Cerebellar cortex (tissue), 1 donor: Measurements from ENCODE around the gene TMEM256.

Experiments
- DNase-seq: peaks from one replicate; pipeline ENCODE4 v3.0.0-alpha.2; 2015; ENCODE audit warnings: low spot score

Gene TMEM256

DNA sequence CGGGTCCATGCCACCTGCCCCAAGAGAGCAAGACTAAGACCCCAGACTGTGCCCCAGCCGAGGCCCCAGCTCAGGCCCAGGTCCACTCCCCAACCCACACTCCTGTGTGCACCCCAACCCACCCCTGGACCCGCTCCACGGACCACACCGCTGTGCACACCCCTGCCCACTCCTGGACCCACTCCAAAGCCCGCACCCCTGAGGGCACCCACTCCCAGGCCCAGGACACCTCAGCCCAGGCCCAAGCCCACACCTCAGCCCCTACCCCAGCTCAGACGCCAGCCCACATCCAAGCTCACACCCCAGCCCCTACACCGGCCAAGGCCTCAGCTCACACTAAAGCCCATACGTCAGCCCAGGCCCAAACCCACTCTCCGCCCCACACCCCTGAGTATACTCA, 25.8 kb upstream of the TMEM256 start:
- DNase-seq: no peak

DNA sequence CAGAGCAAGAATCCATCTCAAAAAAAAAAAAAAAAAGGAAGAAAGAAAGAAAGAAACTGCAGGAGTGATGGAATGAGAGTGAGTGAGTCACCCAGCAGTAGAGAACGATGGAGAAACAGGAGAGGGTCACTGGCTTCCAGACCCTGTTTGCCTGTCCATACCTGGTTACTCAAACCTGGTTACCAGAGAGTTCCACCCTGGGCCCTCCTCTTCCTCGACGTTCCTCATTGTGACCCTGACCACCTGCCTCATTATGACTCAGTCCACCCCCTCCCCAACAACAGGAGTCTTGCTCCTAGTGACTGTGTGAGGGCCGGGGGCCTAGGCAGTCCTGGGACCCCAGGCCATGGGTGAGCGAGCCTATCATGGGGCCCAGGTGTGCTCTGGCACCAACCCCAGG, 24.7 kb upstream of the TMEM256 start, which contains the start of gene SPEM3:
TSS of gene SPEM3 (plus strand) at position 301 of the 400 bp plus-strand sequence. CDS start at position 347, 46 bp downstream.
- DNase-seq: no peak

DNA sequence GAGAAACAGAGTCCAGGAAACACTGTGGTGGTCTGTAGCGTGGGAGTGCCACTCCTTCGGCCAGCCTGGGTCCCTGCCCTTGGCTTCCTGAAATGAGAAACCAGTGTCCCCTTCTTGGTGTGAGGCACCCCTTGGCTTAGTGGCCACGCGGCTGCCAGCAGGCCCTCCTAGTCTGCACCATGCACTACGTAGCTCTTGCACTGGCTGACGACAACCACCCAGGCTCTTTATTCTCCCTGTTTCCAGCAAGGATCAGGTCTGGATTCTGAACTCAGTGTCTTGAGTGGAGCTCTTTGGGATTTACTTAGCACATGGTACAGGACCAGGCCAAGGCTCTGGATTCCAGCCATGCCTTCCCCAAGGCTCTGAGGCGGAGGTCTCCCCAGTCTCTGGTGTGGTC, 23.7 kb upstream of the TMEM256 start:
- no peak for DNase-seq

DNA sequence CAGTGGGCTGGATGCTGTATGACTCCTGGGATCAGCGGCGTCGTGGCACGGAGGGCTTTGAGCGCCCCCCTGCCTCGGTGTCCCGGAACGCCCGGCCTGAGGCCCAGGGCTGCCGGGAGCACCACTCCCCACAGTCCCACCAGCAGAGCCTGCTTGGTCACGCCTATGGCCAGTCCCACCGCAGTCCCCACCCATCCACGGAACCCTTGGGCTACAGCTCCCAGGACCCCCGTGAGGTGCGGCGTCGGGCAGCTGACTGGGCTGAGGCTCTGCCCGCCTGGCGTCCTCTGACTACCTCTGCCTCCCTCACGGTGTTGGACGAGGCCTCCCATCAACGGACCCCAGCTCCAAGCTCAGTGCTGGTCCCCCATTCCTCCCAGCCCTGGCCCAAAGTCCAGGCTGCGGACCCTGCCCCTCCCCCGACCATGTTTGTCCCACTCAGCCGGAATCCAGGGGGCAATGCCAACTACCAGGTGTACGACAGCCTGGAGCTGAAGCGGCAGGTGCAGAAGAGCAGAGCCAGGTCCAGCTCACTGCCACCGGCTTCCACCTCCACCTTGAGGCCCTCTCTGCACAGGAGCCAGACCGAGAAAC, 23.1 kb upstream of the TMEM256 start:
- DNase-seq: no peak

DNA sequence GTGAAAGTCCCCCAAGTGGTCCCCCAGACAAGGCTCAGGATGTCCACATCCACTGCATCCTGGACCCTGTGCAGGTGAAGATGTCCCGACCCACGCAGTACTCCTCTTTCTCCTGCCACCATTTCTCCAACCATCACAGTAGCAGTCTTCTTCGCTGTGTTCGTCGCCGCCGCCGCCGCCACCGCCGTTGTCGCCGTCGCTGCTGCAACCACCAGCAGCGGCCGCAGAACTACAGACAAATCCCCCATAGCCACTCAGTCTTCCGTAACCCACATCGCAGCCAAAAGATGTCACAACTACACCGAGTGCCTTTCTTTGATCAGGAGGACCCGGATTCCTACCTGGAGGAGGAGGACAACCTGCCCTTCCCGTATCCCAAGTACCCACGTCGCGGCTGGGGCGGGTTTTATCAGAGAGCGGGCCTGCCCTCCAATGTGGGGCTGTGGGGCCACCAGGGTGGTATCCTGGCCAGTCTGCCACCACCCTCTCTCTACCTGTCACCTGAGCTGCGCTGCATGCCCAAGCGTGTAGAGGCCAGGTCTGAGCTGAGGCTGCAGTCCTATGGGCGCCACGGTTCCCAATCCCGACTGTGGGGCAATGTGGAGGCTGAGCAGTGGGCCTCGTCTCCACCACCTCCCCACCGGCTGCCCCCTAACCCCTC, 22.4 kb upstream of the TMEM256 start:
- DNase-seq: no peak

DNA sequence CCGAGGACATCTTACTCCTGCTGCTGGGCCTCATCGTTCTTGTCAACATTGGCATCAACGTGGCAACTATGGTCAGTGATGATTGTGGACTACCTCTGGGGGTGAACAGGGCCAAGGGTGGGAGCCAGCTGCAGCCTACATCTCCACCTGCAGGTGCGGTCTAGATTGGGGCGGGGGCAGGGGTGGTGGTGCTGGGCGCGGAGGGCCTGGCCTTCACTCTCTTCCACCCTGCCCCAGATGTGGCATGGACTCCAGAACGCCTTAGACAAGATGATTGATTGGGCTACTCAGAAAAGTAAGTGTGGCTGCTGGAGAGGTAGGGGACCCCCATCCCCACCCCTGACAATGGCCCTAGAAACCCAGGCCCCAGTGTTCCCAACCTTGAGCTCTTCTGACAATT, 21.9 kb upstream of the TMEM256 start:
- DNase-seq: no peak

DNA sequence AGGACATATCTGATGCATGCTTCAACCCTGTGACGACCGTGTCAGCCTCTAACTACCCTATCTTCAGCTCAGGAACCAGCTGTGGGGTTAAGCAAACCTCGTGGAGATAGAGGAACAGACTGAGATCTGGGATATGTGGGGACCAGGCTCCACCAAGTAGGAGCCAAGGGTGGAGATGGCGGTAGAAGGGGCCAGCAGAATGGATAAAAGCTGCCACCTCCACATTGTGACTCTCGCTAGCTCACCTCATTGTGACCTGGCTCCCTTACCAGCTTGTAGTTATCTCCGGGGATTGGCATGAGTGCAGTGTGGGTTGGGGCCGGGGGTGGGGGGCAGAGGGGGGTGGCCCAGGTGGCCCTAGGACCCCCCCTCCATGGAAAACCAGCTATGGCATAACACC, 21.4 kb upstream of the TMEM256 start, which contains the start of gene SPEM2:
TSS of gene SPEM2 (plus strand) at position 301 of the 400 bp plus-strand sequence. CDS start at position 374, 73 bp downstream.
- no peak for DNase-seq

DNA sequence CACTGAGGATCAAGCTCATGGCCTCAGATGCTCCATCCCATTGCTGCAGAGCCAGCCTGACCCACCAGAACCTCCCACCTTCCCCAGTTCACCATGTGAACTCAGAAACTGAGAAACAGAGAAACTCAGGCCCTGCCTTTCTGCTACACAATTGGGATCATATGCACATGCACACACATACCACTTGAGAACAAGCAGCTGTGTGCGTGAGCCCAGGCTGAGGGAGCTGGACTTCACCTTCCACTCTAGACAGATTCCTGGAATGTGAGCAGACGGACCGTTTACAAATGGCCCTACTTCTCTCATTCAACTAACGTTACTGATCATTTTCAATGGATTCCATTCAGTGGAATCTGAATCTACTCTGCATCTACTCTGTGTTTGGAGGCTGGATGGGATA, 19.8 kb upstream of the TMEM256 start:
- no peak for DNase-seq

DNA sequence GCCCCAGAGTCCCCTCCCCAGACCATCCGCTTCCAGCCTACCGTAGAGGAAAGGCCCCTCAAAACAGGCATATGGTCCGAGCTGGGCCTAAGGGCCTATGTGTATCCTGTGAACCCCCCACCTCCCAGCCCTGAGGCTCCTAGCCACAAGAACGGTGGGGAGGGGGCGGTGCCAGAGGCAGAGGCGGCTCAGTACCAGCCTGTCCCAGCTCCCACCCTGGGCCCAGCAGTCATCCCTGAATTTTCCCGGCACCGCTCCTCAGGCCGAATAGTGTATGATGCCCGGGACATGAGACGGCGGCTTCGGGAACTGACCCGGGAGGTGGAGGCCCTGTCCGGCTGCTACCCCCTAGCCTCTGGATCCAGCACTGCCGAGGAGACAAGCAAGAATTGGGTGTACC, 17.3 kb upstream of the TMEM256 start:
- DNase-seq: no peak

DNA sequence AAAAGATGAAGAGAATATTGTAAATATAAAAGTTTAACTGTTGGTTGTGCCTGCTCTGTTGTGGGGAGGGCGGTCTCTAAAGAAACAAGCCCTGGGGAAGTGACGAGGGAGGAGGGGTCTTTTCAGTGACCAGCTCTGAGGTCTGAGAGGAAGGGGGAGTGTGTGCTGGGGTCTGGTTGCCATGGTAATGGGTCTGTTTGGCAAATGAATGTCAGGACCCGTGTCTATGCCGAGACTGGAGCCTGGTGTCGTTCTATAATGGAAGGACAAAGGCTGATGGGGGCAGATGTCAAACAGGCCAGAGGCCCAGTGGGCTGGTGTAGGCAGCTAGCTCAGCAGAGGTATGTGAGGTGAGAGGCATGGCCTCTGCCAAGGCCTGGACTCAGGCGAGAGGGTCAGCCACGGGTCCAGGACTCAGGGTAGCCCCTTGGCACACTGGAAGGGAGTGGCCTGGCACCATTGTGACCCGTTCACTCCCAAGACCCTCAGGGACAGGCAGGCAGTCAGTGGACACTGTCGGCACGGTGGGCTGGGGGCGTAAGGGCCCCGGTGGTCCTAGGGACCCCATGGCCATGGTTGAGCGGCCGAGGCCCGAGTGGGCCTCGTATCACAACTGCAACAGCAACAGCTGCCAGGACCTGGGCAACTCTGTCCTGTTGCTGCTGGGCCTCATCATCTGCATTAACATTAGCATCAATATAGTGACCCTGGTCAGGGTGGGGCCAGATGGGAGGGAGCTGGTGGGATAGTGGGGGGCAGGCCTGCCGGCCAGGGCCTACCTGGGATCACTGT, 16.1 kb upstream of the TMEM256 start, which contains the start of gene SPEM1:
TSS of gene SPEM1 (plus strand) at position 506 of the 792 bp plus-strand sequence. CDS start at position 567, 61 bp downstream.
- no peak for DNase-seq

DNA sequence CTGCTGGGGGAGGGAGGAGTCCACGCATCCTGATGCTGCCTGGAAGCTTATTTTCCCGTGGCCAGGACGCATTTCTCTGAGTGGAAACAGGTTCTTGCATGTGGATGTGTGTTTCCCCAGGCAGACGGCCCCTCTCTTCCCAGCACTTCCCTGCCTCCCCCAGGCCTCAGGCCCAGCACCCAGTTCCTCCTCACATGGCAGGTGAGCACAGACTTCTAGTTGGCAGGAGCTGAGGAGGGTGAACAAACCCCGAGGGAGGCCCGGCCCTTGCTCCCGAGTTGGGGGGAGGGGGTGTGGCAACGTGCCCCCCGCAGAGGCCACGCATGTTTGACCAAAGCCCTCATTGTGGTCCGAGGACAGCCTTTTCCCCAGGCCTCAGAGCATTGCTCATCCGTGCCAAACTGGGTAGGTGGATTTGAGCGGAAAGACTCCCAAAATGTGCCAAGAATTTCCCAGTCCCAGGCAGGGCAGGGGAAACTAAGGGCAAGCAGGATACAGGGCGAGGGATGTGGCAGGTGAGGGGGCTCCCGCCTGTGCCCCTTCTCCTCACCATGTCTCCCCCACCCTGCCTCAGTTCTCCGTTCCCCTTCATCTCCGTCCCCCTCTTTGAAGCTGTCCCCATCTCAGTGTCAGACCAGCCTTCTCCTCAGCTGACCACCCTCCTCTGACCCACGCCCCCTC, 14.7 kb upstream of the TMEM256 start:
- no peak for DNase-seq

DNA sequence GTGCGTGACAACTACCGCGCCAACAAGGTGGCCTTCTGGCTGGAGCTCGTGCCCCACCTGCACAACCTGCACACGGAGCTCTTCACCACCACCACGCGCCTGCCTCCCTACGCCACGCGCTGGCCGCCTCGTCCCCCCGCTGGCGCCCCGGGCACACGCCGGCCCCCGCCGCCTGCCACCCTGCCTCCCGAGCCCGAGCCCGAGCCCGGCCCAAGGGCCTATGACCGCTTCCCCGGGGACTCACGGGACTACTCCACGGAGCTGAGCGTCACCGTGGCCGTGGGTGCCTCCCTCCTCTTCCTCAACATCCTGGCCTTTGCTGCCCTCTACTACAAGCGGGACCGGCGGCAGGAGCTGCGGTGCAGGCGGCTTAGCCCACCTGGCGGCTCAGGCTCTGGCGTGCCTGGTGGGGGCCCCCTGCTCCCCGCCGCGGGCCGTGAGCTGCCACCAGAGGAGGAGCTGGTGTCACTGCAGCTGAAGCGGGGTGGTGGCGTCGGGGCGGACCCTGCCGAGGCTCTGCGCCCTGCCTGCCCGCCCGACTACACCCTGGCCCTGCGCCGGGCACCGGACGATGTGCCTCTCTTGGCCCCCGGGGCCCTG, 13.3 kb upstream of the TMEM256 start:
- no peak for DNase-seq

DNA sequence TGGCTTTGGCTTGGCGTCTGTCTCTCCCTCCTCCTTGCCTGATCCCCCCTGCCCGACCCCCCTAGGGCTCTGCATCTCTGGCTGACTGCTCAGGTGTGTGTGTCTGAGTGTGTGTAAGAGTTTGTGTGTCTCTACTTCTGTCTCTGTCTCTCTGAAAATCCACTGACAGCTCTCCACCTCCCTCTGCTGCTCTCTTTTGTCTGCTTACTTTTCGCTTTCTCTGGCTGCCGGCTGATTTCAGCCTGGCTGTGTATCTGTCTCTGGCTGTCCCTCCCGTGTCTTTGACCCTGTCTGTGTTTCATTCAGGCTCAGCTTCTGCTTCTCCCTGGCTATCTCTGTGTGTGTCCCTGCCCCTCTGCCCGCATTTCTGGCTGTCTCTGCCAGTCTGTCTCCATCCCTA, 12.4 kb upstream of the TMEM256 start:
- DNase-seq: no peak

DNA sequence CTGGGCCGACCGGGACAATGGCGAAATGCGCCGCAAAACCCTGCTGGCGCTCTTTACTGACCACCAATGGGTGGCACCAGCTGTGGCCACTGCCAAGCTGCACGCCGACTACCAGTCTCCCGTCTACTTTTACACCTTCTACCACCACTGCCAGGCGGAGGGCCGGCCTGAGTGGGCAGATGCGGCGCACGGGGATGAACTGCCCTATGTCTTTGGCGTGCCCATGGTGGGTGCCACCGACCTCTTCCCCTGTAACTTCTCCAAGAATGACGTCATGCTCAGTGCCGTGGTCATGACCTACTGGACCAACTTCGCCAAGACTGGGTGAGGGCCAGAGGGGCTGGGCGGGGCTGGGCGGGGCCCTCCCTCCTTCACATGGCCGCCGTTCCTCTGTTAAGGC, 11.9 kb upstream of the TMEM256 start:
- no peak for DNase-seq

DNA sequence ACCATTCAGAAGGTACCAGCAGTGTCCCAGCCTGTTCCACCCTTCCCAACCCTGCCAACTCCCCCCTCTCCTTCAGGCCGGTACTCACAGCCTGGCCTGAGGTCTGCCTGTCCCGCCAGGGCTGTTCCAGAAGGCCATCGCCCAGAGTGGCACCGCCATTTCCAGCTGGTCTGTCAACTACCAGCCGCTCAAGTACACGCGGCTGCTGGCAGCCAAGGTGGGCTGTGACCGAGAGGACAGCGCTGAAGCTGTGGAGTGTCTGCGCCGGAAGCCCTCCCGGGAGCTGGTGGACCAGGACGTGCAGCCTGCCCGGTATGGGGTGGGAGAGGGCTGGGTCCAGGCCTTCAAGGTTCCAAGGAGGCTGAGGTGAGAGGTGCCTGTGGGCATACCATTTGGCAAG, 10.9 kb upstream of the TMEM256 start:
- no peak for DNase-seq

DNA sequence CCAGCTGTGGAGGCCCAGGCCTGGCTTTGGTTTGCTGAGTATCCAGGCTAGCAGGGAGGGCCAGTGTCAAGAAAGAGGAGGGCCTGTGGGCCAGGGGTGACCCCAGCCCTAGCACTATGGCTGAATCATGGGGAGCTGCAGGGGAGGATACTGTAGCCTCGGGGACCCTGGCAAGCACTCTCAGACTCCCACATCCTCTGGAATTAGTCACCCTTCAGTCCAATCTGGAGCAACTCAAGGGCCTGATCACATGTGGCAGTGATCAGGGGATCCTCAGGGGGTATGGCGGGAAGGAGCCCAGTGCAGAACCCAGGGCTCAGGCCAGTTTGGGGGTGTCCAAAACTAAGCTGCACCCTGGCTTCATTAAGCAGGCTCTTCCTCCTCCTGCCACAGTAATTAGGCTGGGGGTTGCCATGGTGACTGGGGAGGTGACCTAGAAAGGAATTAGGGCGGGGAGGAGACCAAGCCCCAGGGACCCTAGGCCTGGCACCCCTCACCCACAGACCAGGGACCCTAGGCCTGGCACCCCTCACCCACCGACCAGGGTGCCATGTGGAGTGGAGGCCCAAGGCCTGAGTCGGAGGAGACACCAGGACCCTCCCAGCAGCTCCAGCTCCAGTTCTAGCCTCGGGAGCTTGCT, 9.6 kb upstream of the TMEM256 start:
- DNase-seq: no peak

DNA sequence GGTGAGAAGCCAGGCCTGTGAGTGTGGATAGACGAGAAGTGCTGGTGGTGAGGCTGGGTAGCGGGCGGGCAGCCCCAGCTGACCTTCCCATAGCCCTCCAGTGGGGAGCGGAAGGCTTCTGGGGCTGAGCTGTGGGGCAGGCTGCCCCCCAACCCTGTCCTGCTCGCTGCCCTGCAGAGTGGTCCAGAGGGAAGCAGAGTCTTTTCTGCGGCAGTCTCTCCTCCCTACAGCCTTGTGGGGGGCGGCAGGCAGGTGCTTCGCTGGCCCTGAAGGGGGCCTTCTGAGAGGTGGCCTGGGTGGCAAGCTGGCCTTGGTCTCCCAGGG, 7.5 kb upstream of the TMEM256 start:
- no peak for DNase-seq

DNA sequence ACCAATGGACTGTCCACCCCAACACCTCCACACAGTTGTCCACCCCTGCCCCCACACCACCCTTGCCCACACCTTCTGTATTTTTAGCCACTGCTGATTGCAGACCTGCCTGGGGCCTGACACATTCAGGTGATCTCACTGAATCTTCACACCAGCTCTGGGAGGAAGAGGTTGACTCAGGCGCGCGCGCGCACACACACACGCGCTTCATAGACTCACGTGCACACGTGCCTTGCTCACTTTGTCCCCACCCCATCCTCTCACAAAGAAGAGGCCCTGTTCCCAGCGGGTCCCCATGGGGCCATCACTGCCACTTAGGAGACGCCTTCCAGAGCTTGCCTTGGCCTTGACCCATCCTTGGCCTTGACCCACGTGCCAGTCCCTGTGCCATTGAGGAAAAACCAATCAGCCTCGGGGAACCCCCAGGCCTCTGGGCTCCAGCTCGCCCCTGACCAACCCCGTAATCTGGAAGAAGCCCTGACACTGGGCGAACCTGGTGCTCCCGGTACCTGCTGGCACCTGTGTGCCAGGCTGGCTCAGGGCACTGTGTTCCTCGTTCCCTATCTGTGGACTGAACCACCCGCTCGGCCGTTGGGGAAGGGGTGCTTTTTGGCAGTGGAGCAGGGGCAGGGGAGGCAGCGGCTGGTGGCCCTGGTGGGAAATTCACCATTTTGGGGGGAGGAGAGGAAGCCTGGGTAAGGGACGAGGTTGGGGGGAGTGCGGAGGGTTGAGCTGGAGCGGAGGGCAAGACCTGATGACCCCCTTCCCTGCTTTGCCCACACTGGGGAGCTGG, 6.9 kb upstream of the TMEM256 start:
- DNase-seq: no peak

DNA sequence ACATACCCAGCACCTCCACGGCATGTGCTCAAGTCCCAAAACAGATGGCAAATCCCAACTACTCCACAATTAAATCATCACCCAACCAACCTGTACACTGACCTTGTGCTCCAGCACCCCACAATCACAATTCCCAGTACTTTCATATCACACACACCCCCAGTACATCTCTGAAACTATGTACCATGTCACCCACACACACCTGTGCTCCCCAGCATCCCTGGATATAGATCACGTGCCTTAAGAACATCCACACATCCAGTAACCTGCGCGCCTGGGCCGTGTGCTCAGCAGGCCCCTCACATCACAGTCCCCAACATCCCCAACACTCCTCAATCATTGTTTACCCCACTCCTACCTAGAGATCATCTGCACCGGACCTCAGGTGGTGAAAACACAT, 5.8 kb upstream of the TMEM256 start:
- no peak for DNase-seq

DNA sequence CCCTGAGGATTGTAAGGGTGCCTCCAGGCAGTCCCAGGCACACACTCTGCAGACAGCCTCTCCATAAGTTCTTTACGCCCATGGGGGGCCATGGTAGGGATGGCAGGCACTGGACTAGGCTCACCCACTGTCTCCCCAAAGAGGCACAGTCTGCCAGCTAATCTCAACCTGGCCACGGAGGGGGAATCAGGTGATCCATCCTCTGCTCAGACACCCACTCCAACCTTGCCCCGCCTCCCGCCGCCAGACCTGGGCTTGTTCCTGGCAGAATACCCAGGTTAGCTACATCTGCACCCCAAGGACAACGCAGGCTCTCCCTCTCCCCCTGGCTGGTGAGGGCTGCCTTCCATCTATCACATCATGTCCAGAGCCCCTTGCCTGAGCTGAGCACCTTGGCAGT, 5.0 kb upstream of the TMEM256 start:
- DNase-seq: no peak

DNA sequence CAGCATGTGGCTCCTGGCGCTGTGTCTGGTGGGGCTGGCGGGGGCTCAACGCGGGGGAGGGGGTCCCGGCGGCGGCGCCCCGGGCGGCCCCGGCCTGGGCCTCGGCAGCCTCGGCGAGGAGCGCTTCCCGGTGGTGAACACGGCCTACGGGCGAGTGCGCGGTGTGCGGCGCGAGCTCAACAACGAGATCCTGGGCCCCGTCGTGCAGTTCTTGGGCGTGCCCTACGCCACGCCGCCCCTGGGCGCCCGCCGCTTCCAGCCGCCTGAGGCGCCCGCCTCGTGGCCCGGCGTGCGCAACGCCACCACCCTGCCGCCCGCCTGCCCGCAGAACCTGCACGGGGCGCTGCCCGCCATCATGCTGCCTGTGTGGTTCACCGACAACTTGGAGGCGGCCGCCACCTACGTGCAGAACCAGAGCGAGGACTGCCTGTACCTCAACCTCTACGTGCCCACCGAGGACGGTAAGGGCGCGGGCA, 4.4 kb upstream of the TMEM256 start:
- DNase-seq: no peak
